ENCODE results near the gene ST13.
"Not testable (repeated sequence)": the region's sequence is repeated elsewhere in the genome, so short reads cannot be mapped to it uniquely, and the experiment has no call there.

The ST13 gene

GRCh38 chr22:40856513-40857308 is at the start of gene ST13, which contains the start of gene XPNPEP3:
Gene ST13 (minus strand): TSS chr22:40856639. CDS start chr22:40856540, 99 bp downstream.
Gene XPNPEP3 (plus strand): TSS chr22:40857148. CDS start chr22:40857182, 34 bp downstream.
- DNase-seq (ENCODE audit: low read depth): peak; percentile 94

- no peak for DNase-seq (ENCODE audit: low read depth)
These were observed 47.7 kb upstream of the ST13 start for GRCh38 chr22:40904101-40904500.

GRCh38 chr22:40898850-40899357 is 42.5 kb upstream of the ST13 start:
- no peak for DNase-seq (ENCODE audit: low read depth)

- no peak for DNase-seq (ENCODE audit: low read depth)
These were observed 38.0 kb upstream of the ST13 start for GRCh38 chr22:40894417-40894816.

GRCh38 chr22:40890881-40891280 is 34.4 kb upstream of the ST13 start:
- no peak for DNase-seq (ENCODE audit: low read depth)

GRCh38 chr22:40889116-40889515 is 32.7 kb upstream of the ST13 start:
- no peak for DNase-seq (ENCODE audit: low read depth)

GRCh38 chr22:40878922-40879321 is 22.5 kb upstream of the ST13 start:
- no peak for DNase-seq (ENCODE audit: low read depth)

- DNase-seq (ENCODE audit: low read depth): no peak
These were observed 21.0 kb upstream of the ST13 start for GRCh38 chr22:40877488-40877887.

GRCh38 chr22:40876907-40877306 is 20.5 kb upstream of the ST13 start:
- no peak for DNase-seq (ENCODE audit: low read depth)

- DNase-seq (ENCODE audit: low read depth): no peak
These were observed 18.7 kb upstream of the ST13 start for GRCh38 chr22:40875111-40875510.

GRCh38 chr22:40874016-40874415 is 17.6 kb upstream of the ST13 start:
- no peak for DNase-seq (ENCODE audit: low read depth)

- not testable (repeated sequence) for DNase-seq (ENCODE audit: low read depth)
These were observed 11.9 kb upstream of the ST13 start for GRCh38 chr22:40868379-40868778.

GRCh38 chr22:40867109-40867508 is 10.7 kb upstream of the ST13 start:
- DNase-seq (ENCODE audit: low read depth): no peak

GRCh38 chr22:40862537-40862936 is 6.1 kb upstream of the ST13 start:
- DNase-seq (ENCODE audit: low read depth): no peak

- no peak for DNase-seq (ENCODE audit: low read depth)
These were observed 5.6 kb upstream of the ST13 start, which contains the start of gene DNAJB7 for GRCh38 chr22:40862013-40862412. Gene DNAJB7 (minus strand): TSS chr22:40862113. CDS start chr22:40861994, 119 bp downstream.

GRCh38 chr22:40857309-40857855 is 943 bp upstream of the ST13 start:
- DNase-seq (ENCODE audit: low read depth): no peak

- peak; percentile 3 for DNase-seq (ENCODE audit: low read depth)
These were observed 393 bp downstream of the ST13 start for GRCh38 chr22:40855979-40856512.

- no peak for DNase-seq (ENCODE audit: low read depth)
These were observed 1.1 kb downstream of the ST13 start for GRCh38 chr22:40855071-40855978.

- DNase-seq (ENCODE audit: low read depth): no peak
These were observed 2.5 kb downstream of the ST13 start for GRCh38 chr22:40853961-40854360.

- no peak for DNase-seq (ENCODE audit: low read depth)
These were observed 3.1 kb downstream of the ST13 start for GRCh38 chr22:40853333-40853732.

GRCh38 chr22:40845816-40846215 is 10.6 kb downstream of the ST13 start:
- DNase-seq (ENCODE audit: low read depth): not testable (repeated sequence)

- no peak for DNase-seq (ENCODE audit: low read depth)
These were observed 11.5 kb downstream of the ST13 start for GRCh38 chr22:40844951-40845350.
